ENCODE data around the gene TNRC6A.
"Not testable (repeated sequence)": the region's sequence is repeated elsewhere in the genome, so short reads cannot be mapped to it uniquely, and the experiment has no call there.

TNRC6A gene

DNA sequence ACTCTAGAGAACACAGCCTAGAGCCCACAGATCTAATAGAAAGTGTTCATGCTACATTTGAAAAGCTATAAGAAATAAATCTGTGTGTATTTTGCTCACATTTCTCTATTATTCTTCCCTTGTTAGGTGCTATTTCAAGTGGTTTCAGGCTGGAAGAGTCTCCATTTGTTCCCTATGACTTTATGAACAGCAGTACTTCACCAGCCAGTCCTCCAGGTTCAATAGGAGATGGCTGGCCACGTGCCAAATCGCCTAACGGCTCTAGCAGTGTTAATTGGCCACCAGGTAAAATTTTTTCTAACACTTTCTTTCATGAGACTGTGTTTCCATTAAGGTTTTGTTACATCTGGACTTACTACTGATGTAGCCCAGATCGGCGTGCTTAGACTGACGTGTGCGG lies 85.6 kb downstream of the TNRC6A start:
- no peak for DNase-seq (ENCODE audit: low spot score)

DNA sequence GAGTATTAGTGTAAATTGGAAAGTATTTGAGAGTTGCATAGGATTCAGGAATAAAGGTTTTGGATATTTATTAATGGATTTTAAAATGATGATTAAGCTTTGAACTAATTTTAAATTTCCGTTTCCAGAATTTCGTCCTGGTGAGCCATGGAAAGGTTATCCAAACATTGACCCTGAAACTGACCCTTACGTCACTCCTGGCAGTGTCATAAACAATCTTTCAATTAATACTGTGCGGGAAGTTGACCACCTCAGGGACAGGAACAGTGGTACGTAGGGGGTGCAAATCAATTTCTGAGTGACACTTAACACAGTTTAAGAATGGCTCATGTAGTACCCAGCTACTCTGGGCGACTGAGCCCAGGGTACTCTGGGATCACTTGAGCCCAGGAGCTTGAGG lies 87.2 kb downstream of the TNRC6A start:
- DNase-seq (ENCODE audit: low spot score): no peak

DNA sequence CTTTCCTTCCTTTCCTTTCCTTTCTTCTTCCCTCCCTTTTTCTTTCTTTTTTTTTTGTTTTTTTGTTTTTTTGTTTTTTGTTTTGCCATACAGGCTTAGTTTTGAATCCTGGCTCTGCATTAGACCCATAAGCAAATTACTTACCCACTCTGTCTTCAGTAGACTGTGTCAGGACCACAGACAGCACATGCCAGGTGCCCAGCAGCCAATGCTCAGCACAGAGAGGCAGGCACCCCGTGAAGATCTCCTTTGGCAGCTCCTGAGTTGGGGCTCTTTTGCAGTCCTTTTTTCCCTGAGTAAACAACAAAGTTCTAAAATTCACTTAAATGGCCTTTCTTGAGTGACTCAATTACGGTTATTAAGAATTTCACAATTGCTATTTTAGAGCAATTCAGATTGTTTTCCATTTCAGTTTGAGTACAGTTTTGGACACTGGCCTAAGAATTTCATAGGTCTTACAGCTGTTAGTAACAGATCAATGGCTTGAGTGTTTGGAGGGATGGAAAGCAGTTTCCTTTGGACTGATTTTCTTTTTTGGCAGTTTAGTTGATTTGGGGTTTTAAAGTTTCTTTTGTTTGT lies 90.1 kb downstream of the TNRC6A start:
- no peak for DNase-seq (ENCODE audit: low spot score)

DNA sequence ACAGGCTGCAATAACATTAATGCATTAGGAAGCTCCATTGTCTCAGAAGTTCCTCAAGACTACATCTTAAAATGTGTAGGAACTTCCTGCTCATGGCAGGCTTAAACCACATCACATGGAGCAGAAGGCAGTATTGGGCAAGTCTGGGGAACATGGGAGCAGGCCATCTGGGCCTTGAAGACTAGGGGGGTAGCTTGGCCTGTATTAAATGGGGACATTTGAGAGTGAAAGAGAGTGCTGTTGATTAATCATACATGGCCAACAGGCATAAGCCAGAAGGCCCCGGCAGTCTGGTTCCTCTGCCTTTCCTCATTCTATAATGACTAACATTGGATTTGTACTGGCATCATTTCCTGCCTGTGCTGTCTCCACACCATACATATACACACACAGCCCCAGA lies 91.1 kb downstream of the TNRC6A start:
- DNase-seq (ENCODE audit: low spot score): no peak

DNA sequence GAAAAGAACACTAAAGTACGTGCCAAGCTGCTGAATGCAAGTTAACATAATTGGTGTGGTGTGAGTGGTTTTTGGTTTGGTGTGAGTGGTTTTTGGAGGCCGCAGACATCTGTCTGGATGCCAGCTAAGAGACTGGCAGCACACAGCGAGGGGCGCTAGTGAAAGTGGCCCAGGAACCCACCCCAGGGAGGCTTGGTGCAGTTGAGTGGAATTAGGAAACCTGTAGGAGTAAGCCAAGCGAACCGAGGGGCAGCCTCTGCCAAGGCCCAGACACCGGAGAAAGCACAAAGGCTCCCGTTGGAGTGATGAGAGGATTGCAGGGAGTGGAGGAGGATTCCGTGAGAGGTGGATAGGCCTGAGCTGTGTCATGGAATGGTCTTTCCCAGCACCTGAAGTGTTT lies 91.7 kb downstream of the TNRC6A start:
- DNase-seq (ENCODE audit: low spot score): no peak

DNA sequence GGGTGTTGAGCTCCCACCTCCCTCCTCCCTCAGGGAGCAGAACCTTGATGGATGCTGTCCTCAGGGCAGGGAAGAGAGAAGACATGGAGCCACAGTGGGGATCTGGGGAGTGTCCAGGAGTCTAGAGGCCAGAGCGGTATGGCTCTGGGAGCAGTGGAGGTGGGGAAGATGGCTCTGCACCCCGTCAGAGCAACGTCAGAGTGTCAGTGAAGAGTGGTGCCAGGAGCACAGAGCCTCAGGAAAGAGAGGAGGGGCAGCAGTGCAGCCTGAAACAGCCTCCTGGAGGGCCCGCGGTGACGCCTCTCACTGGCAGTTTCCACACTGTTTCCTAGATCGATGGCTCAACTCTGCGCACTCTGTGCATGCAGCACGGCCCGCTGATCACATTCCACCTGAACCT lies 93.1 kb downstream of the TNRC6A start:
- DNase-seq (ENCODE audit: low spot score): no peak

DNA sequence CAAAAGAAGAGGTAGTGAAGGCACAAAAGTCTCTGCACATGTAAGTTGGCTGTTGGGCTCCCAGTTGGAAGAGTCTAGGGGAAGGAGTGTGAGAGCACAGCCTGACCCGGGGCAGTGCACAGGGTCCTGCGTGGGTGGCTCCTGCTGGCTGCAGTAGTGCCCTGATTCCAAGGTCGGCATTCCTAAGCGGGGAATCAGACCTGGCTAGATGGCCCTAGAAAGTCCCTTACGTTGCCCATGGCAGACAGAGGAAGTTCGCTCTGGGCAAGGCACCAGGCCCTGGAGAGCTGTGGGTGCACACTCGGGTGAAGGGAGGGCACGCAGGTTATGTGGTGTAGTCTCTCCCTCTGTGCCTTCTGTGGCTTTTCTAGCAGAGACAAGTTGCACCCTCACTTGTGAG lies 93.5 kb downstream of the TNRC6A start:
- no peak for DNase-seq (ENCODE audit: low spot score)

DNA sequence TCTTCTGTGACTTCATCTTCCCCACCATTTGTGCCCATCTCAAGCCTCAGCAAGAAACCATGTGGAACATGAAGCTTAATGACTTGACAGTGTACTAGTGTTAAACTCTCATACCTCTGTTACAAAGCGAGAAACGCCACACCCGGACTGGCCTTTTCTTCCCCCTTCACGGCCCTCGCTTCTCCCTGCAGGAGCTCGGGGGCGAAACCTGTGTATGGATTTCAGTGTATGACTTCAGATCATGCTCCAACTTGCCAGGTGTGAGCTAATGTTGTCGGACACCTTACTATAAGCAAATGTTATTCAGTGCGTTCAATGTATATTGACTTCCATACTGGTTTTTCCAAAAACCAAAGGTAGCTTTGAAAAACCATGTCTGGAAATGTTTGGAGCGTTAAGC lies 96.2 kb downstream of the TNRC6A start:
- DNase-seq (ENCODE audit: low spot score): no peak

DNA sequence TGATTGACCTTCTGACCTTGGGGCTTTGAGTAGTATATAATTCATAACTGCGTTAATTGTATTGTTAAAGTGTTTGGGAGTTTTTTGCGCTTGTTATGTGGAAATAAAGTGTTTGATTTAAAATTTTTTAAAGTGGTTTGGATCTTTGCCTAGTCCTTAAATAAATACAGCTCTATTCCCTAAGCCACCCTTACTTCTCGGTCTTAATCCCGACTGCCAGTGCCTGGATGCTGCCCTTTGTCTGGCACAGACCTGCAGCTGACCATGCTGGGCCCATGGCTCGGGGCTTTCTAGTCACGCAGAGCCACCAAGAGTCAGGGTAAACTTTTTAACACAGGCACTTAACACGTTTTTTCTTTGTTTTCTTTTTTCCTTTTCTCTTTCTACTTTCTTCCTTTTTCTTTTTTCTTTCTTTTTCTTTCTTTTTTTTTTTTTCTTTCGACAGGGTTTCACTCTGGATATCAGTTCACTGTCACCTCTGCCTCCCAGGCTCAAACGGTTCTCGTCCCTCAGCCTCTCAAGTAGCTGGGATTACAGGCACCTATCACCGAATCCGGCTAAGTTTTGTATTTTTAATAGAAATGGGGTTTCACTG lies 96.7 kb downstream of the TNRC6A start:
- DNase-seq (ENCODE audit: low spot score): no peak

DNA sequence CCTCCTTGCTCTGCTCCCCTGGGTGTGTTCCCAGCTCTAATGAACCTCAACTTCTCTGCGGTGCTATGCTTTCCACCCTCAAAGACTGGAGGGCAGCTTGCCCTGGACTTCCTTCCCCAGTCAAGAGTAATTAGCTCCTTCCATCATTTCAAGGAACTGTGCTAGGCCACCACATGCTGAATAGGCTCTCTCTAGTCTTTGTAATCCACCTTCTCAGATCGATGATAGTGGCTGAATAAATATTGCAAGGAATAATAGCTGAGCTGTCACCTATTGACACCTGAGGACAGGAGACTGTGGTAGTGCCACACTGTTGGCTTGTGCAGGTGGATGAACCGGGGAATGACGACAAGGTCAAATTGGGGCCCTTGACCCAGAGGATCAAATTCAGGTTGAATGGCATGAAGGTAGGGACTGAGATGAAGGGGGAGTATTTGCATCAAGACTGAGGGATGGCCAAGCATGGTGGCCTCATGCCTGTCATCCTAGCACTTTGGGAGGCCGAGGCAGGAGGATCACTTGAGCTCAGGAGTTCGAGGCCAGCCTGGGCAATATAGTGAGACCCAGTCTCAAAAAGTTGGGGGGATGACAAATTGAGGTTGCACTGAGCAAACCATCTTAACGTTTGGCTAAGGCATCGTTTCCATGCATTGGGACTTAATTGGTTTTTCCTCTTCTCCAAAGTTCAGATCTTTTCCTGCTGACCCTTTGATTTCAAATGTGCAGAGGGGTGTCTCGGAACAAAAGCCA lies 97.5 kb downstream of the TNRC6A start:
- DNase-seq (ENCODE audit: low spot score): no peak

DNA sequence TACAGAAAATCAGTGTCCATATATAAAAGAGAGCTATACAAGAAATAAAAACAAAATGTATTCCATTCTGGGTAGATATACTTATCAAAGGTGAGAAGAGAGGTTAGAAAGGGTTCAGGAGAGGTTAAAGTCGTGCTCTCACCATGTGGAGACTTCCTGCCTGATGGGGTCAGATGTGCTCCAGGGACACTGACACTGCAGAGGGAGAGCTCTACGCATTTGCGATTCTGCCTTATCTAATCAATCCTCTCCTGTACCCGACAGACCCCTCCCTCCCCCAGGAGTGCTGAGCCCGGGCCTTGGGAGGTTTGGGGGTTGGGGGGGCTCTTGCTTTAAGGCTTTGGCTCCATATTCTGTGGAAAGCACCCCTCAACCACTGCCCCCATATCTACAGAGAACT lies 99.7 kb downstream of the TNRC6A start:
- DNase-seq (ENCODE audit: low spot score): no peak

DNA sequence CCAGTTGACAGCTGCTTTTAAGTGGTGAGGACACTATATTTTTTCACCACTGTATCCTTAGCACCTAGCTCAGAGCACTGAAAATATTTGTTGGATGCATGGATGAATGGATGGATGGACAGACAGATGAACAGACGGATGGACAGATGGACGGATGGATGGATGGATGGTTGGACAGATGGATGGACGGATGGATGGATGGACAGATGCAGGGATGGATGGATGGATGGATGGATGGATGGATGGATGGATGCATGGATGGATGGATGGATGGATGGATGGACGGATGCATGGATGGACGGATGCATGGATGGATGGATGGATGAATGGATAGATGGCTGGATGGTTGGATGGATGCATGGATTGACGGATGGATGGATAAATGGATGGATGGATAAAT lies 103.9 kb downstream of the TNRC6A start:
- DNase-seq (ENCODE audit: low spot score): no peak

DNA sequence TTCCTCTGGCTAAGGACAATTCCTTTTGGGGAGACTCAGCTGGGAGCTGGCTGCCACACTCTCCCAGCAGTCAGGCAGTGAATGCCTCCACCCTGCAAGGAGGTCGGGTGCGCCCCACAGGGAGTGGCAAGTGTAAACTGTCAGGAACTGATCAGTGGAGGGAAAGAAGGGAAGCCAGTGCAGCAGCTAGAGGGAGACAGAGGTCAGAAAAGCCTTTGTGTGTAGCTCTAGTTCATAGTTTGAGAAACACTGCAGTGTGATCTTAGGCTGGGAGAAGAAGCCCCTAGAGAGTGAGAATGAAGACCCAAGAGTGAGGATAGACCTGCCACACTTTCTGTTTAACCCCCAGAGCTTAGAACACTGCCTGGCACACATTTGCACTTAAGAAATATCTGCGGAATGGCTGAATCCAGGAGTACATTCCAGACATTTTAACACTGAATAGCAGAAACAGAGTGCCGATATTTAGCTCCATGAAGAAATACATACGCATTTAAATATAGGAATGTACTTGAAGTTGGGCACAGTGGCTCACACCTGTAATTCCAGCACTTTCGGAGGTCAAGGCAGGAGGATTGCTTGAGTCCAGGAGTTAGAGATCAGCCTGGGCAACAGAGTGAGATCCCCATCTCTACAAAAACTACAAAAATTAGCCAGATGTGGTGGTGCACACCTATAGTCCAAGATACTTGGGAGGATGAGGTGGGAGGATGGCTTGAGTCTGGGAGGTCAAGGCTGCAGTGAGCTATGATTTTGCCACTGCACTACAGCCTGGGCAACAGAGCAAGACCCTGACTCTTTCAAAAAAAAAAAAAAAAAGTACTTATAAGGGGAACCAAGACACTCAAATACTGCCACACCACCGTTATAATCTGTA lies 105.2 kb downstream of the TNRC6A start:
- peak; percentile 80 for DNase-seq (ENCODE audit: low spot score)

DNA sequence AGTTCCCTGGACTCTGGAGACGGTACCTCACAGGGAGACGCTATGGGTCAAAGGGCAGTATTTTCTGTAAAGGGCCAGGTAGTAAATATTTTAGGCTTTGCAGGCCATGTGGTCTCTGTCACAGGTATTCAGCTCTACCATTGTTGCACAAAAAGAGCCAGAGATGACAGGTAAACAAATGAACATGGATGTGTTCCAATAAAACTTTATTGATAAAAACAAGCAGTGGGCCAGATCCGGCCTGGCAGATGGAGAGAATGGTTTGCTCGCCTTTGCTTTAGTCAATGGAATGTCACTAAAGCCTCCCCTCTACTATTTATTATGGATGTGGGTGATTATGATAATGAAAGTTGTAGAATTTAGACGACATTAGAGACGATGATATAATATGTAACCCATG lies 107.4 kb downstream of the TNRC6A start:
- no peak for DNase-seq (ENCODE audit: low spot score)

DNA sequence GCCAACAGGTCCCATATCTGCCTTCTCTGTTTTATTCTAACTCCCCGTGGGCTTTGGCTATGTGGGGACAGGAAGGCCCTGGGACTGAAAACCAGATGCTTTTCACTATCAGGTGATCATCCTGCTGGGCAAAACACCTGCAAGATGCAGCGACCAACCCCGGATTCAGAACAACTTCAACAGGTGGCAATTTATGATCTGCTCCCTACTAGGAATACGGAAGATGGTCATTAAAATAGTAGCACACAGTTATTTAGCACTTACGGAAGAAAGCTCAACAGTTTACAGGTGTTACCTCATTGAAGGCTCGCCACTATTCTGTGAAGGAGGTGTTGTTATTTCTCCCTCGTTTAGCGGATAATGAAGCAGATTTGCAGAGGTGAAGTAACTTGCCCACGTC lies 108.5 kb downstream of the TNRC6A start:
- no peak for DNase-seq (ENCODE audit: low spot score)

DNA sequence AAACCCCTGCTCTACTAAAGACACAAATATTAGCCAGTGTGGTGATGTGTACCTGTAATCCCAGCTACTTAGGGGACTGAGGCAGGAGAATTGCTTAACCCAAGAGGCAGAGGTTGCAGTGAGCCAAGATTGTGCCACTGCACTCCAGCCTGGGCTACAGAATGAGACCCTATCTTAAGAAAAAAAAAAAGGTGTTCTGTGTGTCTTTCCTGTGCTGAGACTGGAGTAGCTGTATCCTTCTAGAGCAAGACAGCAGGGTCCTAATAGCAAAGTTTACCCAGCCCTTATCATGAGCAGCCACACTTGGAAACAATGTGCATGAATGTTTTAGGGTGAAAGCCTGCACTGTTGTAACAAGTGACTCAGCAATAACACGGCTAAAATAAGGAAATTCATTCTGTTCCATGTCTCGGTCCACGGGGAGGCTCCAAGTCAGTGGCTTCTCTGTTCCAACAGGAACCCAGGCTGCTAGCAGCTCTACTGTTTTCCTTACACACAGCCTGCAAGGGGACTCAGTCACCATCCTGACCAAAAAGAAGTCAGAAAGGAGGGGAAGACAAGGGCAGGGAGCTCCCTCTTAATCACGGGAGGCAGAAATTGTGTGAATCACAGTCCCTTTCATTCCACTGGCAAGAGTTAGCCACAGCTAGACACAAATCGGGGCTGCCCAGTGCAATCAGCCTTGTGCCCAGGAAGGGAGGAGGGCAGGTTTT lies 109.3 kb downstream of the TNRC6A start:
- peak; percentile 90 for DNase-seq (ENCODE audit: low spot score)

DNA sequence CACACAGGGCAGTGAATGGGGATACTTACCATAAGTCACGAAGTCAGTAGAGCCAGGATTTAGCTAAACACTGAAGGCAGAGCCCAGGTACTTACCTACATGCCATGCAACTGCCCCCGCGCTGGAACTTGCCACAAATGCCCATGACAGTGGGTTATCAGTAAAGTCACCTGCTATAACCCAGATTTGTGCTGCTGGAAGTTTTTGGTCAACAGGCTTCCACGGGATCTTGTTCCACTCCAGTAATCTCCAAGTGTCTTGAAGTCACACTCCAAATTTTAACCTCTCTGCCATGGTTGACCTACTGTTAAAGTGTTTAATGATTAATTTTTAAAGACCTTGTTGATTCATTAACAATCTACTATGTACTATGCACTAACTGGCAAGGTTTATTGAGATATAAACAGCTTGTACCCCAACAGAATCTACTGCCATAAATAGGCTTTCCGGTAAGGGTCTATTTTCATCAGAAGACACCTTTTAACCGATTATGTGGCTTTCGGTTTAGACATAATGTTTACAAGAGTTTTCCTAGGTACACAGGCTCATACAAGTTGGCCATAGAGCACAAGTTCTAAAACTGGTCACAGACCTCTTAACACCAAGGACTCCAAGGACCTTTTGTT lies 110.0 kb downstream of the TNRC6A start:
- no peak for DNase-seq (ENCODE audit: low spot score)

DNA sequence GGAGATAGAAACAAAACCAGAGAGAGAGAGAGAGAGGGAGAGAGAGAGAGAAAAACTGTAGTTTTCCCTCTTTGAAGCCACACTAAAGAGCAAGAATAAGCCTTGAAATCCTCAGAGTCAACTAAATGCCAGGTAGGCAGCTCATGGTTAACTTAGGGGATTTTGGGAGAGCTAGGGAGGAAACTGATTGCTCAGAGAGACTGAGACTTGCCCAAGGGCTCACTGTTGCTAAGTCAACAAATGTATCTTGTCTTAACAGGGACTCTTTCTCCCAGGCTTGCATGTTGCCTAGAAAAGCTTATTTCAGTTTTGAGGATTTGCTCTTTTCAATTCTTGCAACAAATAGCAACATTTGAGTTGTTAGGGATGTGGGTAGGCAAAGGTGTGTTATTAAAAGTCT lies 111.8 kb downstream of the TNRC6A start:
- no peak for DNase-seq (ENCODE audit: low spot score)

DNA sequence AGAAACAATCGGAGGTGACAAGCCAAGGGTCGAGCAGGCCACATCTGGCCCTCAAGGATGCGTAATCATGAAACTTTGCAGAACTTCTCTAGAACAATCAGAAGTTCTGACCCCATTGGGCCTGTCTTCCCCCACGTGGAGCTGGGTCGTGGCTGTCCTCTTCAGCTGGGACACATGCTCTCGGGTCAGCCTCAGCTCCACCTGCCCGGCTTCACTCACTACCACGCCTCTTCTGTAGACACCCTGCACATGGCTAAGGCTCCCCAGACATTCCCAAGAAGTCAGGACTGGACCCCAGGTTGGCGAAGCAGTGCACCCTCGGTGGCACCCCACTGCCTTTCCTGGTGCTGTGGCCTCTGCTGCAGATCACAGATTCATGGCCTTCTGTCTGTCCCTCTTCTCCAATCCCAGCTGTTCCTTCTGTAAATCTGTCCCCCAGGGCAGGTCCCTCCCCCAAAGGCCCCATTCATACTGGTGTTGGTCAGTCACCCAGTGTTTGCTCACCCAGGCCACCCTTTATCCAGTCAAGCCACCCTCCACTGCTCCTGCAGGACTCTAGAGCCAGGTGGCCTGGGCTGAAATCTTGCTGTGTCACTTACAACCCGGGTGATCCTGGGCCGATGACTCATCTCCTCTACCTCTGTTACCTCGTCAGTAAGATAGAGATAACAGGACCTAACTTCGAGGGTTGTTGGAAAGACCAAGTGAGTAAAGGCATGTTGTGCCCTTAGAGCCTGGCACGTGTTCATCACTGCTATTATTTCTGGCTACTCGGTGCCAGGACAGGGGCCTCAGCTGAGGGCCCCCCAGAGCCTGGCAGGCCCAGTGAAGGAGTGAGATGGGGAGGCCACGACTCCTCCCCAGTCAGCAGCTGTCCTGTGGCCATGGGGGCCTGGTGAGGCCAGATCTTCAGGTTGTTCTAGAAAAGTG lies 114.9 kb downstream of the TNRC6A start:
- DNase-seq (ENCODE audit: low spot score): no peak

DNA sequence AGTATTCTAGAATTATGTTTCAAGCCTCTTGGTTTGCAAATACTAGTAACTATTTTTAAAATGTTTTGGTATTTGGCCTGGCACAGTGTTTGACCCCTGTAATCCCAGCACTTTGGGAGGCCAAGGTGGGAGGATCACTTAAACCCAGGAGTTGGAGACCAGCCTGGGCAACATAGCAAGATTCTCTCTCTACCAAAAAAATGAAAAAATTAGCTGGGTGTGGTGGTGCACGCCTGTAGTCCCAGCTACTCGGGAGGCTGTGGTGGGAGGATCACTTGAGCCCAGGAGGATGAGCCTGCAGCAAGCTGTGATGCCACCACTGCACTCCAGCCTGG lies 115.5 kb downstream of the TNRC6A start:
- DNase-seq (ENCODE audit: low spot score): not testable (repeated sequence)

Measured in Ammon's horn (tissue), 1 donor.